SK-N-SH (cell line): ENCODE data around the gene SPEG. TPM values are rescaled to one million over a fixed set of nuclear protein-coding genes. Genes with fewer than 3 reads are reported as not detected.

ENCODE experiments used
- CTCF ChIA-PET: fragments of 300-600, 350-600 bp; formaldehyde crosslinking; extraction: SDS; loops from one replicate; lab custom pipeline; 2021; lab: Yijun Ruan, JAX
- POLR2A ChIA-PET: fragments of 350-600 bp; sonication (Branson Sonifier 250); formaldehyde crosslinking; extraction: SDS; loops from one replicate; lab custom pipeline; 2020; ENCODE audit warnings: antibody characterized with exemption, inconsistent platforms; lab: Yijun Ruan, JAX
- DNase-seq: peaks from one replicate; pipeline ENCODE4 v3.0.0; 2012
- H2AFZ ChIP-seq: fragments of 200-600 bp; sonication (generic); 2 replicates; pipeline ENCODE4 v1.8.1; 2016; ENCODE audit warnings: antibody characterized with exemption, mild to moderate bottlenecking, low read depth
- H3F3A ChIP-seq: fragments of 200-600 bp; sonication (generic); replicated peaks from 2 replicates; pipeline ENCODE3; 2016; ENCODE audit warnings: antibody characterized with exemption, mild to moderate bottlenecking; ENCODE audit not compliant: insufficient read depth
- H3K27ac ChIP-seq, 2 experiments: fragments of 200-500 bp in 1 of 2; fragments of 200-600 bp in 1 of 2; sonication (Bioruptor generic) in 1 of 2; sonication (generic), shearing (Covaris generic) in 1 of 2; 2 replicates each; pipeline versions ENCODE4 v1.5.1 to v1.6.1; 2014 to 2016; ENCODE audit warnings: low read depth in 2 of 2, inconsistent platforms in 1 of 2, low read length in 1 of 2, mild to moderate bottlenecking in 1 of 2, mixed read lengths in 1 of 2
- H3K27me3 ChIP-seq: fragments of 200-600 bp; sonication (generic), shearing (Covaris generic); 2 replicates; pipeline ENCODE4 v1.6.1; 2016; ENCODE audit warnings: mixed run types; ENCODE audit not compliant: insufficient read depth
- H3K36me3 ChIP-seq, 2 experiments: fragments of 200-500 bp in 1 of 2; fragments of 200-600 bp in 1 of 2; sonication (Bioruptor generic) in 1 of 2; sonication (generic) in 1 of 2; replicated peaks in 1 of 2; 2 replicates each; pipeline versions ENCODE3 to v1.5.1; 2014 to 2016; ENCODE audit warnings: low read length in 1 of 2, mild to moderate bottlenecking in 1 of 2; ENCODE audit not compliant: insufficient read depth in 2 of 2, control insufficient read depth in 1 of 2
- H3K4me1 ChIP-seq, 2 experiments: fragments of 200-500 bp in 1 of 2; fragments of 200-600 bp in 1 of 2; sonication (Bioruptor generic) in 1 of 2; sonication (generic), shearing (Covaris generic) in 1 of 2; 2 replicates each; pipeline versions ENCODE4 v1.5.1 to v1.6.1; 2014 to 2016; ENCODE audit warnings: low read depth in 1 of 2, low read length in 1 of 2, mixed run types in 1 of 2; ENCODE audit not compliant: insufficient read depth in 2 of 2, control insufficient read depth in 1 of 2
- H3K4me2 ChIP-seq: fragments of 200-600 bp; sonication (generic), shearing (Covaris generic); 2 replicates; pipeline ENCODE4 v1.6.1; 2017; ENCODE audit warnings: mixed run types
- H3K4me3 ChIP-seq, 2 experiments: fragments of 200-500 bp in 1 of 2; fragments of 200-600 bp in 1 of 2; sonication (Bioruptor generic) in 1 of 2; sonication (generic), shearing (Covaris generic) in 1 of 2; 2 replicates each; pipeline versions ENCODE4 v1.5.1 to v1.8.1; 2014 to 2016; ENCODE audit warnings: low read depth in 2 of 2, inconsistent platforms in 1 of 2, low read length in 1 of 2, mild to moderate bottlenecking in 1 of 2, mixed read lengths in 1 of 2, moderate library complexity in 1 of 2
- H3K79me2 ChIP-seq: fragments of 200-600 bp; sonication (generic); 2 replicates; pipeline ENCODE4 v1.8.1; 2017; ENCODE audit warnings: mild to moderate bottlenecking; ENCODE audit not compliant: insufficient read depth
- H3K9ac ChIP-seq: fragments of 200-600 bp; sonication (generic); 2 replicates; pipeline ENCODE4 v1.6.1; 2017; ENCODE audit warnings: mixed run types
- H3K9me2 ChIP-seq: fragments of 200-600 bp; sonication (generic); 2 replicates; pipeline ENCODE4 v1.6.1; 2017; ENCODE audit warnings: mixed run types
- H3K9me3 ChIP-seq: fragments of 200-600 bp; sonication (generic); 2 replicates; pipeline ENCODE4 v1.6.1; 2017; ENCODE audit warnings: mixed run types, mild to moderate bottlenecking, moderate library complexity
- H4K20me1 ChIP-seq: fragments of 200-600 bp; sonication (generic); 2 replicates; pipeline ENCODE4 v1.6.1; 2017; ENCODE audit warnings: mild to moderate bottlenecking, mixed run types; ENCODE audit not compliant: insufficient read depth
- ELF1 ChIP-seq: IDR thresholded peaks from 2 replicates; pipeline ENCODE4 v1.4.0; 2012
- FOSL2 ChIP-seq: IDR thresholded peaks from 2 replicates; pipeline ENCODE4 v1.4.0; 2012; ENCODE audit warnings: low read depth, mild to moderate bottlenecking, moderate library complexity, borderline replicate concordance
- FOXM1 ChIP-seq: IDR thresholded peaks from 2 replicates; pipeline ENCODE4 v1.4.0; 2012; ENCODE audit warnings: low read depth, mild to moderate bottlenecking
- GABPA ChIP-seq: IDR thresholded peaks from 2 replicates; pipeline ENCODE4 v1.4.0; 2012; ENCODE audit warnings: low read depth, mild to moderate bottlenecking
- GATA2 ChIP-seq: sonication (generic); formaldehyde crosslinking; IDR thresholded peaks from 2 replicates; pipeline ENCODE4 v1.5.0; 2020; ENCODE audit warnings: mild to moderate bottlenecking, missing genetic modification reagents
- IRF3 ChIP-seq: fragments of 150-350 bp; IDR thresholded peaks from 2 replicates; pipeline ENCODE4 v1.6.1; 2016; ENCODE audit warnings: mild to moderate bottlenecking, low read depth, low read length
- JUND ChIP-seq: IDR thresholded peaks from 2 replicates; pipeline ENCODE4 v1.4.0; 2012
- MEF2A ChIP-seq: IDR thresholded peaks from 2 replicates; pipeline ENCODE4 v1.4.0; 2012; ENCODE audit warnings: low read depth, borderline replicate concordance
- NFIC ChIP-seq: IDR thresholded peaks from 2 replicates; pipeline ENCODE4 v1.4.0; 2012; ENCODE audit warnings: borderline replicate concordance
- NRF1 ChIP-seq: IDR thresholded peaks from 2 replicates; pipeline ENCODE4 v1.6.1; 2012; ENCODE audit warnings: low read depth, mild to moderate bottlenecking, low read length
- RCOR1 ChIP-seq: fragments of 150-350 bp; IDR thresholded peaks from 2 replicates; pipeline ENCODE4 v1.6.1; 2017; ENCODE audit warnings: antibody characterized with exemption, low read length
- RFX5 ChIP-seq: IDR thresholded peaks from 2 replicates; pipeline ENCODE4 v1.6.1; 2012; ENCODE audit warnings: mild to moderate bottlenecking, improper control_type of control experiment, low read length
- RXRA ChIP-seq: IDR thresholded peaks from 2 replicates; pipeline ENCODE4 v1.4.0; 2012; ENCODE audit warnings: low read depth, mild to moderate bottlenecking, borderline replicate concordance
- SIN3A ChIP-seq: IDR thresholded peaks from 2 replicates; pipeline ENCODE4 v1.6.1; 2012; ENCODE audit warnings: low read depth, mild to moderate bottlenecking, low read length, moderate library complexity, borderline replicate concordance
- SMC3 ChIP-seq: IDR thresholded peaks from 2 replicates; pipeline ENCODE4 v1.6.1; 2012; ENCODE audit warnings: low read depth, low read length, improper control_type of control experiment
- TAF1 ChIP-seq: IDR thresholded peaks from 2 replicates; pipeline ENCODE4 v1.6.1; 2012; ENCODE audit warnings: low read depth, mild to moderate bottlenecking, low read length, moderate library complexity, borderline replicate concordance
- YY1 ChIP-seq: IDR thresholded peaks from 2 replicates; pipeline ENCODE4 v1.4.0; 2012; ENCODE audit warnings: low read depth, mild to moderate bottlenecking
- ZBTB33 ChIP-seq: IDR thresholded peaks from 2 replicates; pipeline ENCODE4 v1.4.0; 2012; ENCODE audit warnings: low read depth, borderline replicate concordance
- WGBS: methylation state at CpG from one replicate; pipeline ENCODE4 v1.1.6; 2017; ENCODE audit warnings: low lambda C conversion rate; 5-methylcytosine and 5-hydroxymethylcytosine counted together
- polyA plus RNA-seq, 3 experiments: library from polyadenylated mRNA; depleted of rRNA; stranded (reverse); fragments of >200 nt; gene quantifications; 2 replicates each; pipeline ENCODE4 v1.2.3, GENCODE V29; 2012
- TF ChIP-seq, protein P1 (sequence below): fragments of 150-350 bp; IDR thresholded peaks from 2 replicates; pipeline ENCODE4 v1.6.1; 2017; ENCODE audit warnings: antibody characterized with exemption, low read length, low read depth, borderline replicate concordance
- TF ChIP-seq, protein P2 (sequence below): IDR thresholded peaks from 2 replicates; pipeline ENCODE4; 2012
- TF ChIP-seq, protein P3 (sequence below): IDR thresholded peaks from 2 replicates; pipeline ENCODE4 v1.4.0; 2012; ENCODE audit warnings: low read depth

The SPEG gene
- polyA plus RNA-seq, 1 of the 3 experiments (the other 2 are of a cell fraction): 107 TPM

DNA sequence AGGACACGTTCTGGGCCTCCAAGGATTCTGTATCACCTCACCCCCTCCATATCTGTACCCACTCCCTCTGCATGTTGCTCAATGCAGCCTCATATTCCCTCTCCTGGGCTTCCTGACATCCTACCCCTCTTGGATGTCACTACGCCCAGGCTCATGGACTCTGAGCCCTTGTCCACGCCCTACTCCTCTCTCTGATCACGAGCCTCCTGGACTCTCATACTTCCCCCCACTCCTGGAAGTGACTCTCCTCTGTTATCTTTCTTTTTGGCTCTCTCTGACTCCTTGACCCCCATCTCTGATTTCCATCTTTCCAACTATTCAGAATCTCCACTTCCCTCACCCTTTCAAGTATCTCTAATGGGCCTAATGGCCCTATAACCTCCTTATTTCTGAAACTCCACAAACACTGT lies 111.3 kb downstream of the SPEG start:
- ChIA-PET POLR2A (interaction anchor here (1.4 kb wide), 1 partner anchor 15 kb away, joined by 3 read pairs; no protein-coding TSS in a partner anchor), CTCF (interaction anchor here (1.1 to 62.1 kb wide), 5 partner anchors 14 to 144 kb away, joined by 6 to 2824 read pairs (median 107); partner anchors contain the start of genes ASIC4, GMPPA and STK11IP)
- Histone ChIP-seq H3F3A (peaks cover 6% of the 10 kb centered on the region), H4K20me1 (peaks cover 15% of the 10 kb centered on the region), H3K36me3 (peaks cover 4 to 7% of the 10 kb centered on the region in 2 experiments), H3K27ac (no peak overlapping the region), H3K9ac (no peak overlapping the region), H3K9me2 (no peaks in the 10 kb centered on the region), H2AFZ (no peak overlapping the region), H3K79me2 (peaks cover 13% of the 10 kb centered on the region), H3K4me2 (no peak overlapping the region), H3K27me3 (no peaks in the 10 kb centered on the region), H3K4me1 (peaks cover 7 to 36% of the 10 kb centered on the region in 2 experiments; a peak in 2 of 4 replicates), H3K4me3 (no peak overlapping the region), H3K9me3 (no peaks in the 10 kb centered on the region)
- 54% methylated on average over 4 of the region's 4 CpGs for WGBS
- no peak for TF ChIP-seq FOSL2
- no peak for TF ChIP-seq YY1
- TF ChIP-seq NFIC: no peak
- TF ChIP-seq TAF1: no peak
- TF ChIP-seq JUND: no peak
- TF ChIP-seq GABPA: no peak
- no peak for TF ChIP-seq MEF2A
- TF ChIP-seq GATA2: no peak
- TF ChIP-seq, protein P1, sequence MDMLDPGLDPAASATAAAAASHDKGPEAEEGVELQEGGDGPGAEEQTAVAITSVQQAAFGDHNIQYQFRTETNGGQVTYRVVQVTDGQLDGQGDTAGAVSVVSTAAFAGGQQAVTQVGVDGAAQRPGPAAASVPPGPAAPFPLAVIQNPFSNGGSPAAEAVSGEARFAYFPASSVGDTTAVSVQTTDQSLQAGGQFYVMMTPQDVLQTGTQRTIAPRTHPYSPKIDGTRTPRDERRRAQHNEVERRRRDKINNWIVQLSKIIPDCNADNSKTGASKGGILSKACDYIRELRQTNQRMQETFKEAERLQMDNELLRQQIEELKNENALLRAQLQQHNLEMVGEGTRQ: no peak
- TF ChIP-seq IRF3: no peak
- TF ChIP-seq RCOR1: no peak
- TF ChIP-seq RXRA: no peak
- DNase-seq: no peak

DNA sequence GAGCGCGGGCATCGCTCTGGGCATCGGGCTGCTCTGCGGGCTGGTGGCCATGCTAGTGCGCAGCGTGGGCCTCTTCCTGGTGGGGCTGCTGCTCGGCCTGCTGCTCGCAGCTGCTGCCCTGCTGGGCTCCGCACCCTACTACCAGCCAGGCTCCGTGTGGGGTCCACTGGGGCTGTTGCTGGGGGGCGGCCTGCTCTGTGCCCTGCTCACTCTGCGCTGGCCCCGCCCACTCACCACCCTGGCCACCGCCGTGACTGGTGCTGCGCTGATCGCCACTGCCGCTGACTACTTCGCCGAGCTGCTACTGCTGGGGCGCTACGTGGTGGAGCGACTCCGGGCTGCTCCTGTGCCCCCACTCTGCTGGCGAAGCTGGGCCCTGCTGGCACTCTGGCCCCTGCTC lies 113.0 kb downstream of the SPEG start:
- POLR2A ChIA-PET: no interaction called here
- DNase-seq: no peak
- CTCF ChIA-PET: interaction anchor here (1.8 to 3.0 kb wide), 2 partner anchors 13 to 72 kb away, joined by 6 to 23 read pairs; no protein-coding TSS in a partner anchor
- Histone ChIP-seq H3K4me3 (no peak overlapping the region), H3K27me3 (no peaks in the 10 kb centered on the region), H4K20me1 (peaks cover 2% of the 10 kb centered on the region; the same call in 1 of the 2 replicates), H3K4me2 (no peak overlapping the region), H3K4me1 (peaks cover 0 to 29% of the 10 kb centered on the region in 2 experiments; a peak in 1 of 4 replicates), H3K9ac (no peak overlapping the region), H3K36me3 (peaks cover 0 to 2% of the 10 kb centered on the region in 2 experiments), H3K9me3 (no peaks in the 10 kb centered on the region), H3F3A (peaks cover 3% of the 10 kb centered on the region), H3K27ac (no peak overlapping the region), H3K9me2 (no peaks in the 10 kb centered on the region), H2AFZ (no peak overlapping the region), H3K79me2 (0 out of 2 replicates have a peak, but pooled peaks cover 6% of the 10 kb centered on the region)
- WGBS: 97% methylated on average over 6 of the region's 26 CpGs
- TF ChIP-seq ZBTB33: no peak
- TF ChIP-seq, protein P2, sequence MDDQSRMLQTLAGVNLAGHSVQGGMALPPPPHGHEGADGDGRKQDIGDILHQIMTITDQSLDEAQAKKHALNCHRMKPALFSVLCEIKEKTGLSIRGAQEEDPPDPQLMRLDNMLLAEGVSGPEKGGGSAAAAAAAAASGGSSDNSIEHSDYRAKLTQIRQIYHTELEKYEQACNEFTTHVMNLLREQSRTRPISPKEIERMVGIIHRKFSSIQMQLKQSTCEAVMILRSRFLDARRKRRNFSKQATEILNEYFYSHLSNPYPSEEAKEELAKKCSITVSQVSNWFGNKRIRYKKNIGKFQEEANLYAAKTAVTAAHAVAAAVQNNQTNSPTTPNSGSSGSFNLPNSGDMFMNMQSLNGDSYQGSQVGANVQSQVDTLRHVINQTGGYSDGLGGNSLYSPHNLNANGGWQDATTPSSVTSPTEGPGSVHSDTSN: no peak
- TF ChIP-seq, protein P3, sequence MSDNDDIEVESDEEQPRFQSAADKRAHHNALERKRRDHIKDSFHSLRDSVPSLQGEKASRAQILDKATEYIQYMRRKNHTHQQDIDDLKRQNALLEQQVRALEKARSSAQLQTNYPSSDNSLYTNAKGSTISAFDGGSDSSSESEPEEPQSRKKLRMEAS: no peak
- no peak for TF ChIP-seq FOSL2
- no peak for TF ChIP-seq SIN3A
- TF ChIP-seq RFX5: no peak
- no peak for TF ChIP-seq ELF1
- TF ChIP-seq, protein P1: no peak
- TF ChIP-seq YY1: no peak
- no peak for TF ChIP-seq FOXM1
- TF ChIP-seq SMC3: no peak
- TF ChIP-seq NRF1: no peak
- no peak for TF ChIP-seq RXRA
